Liver (tissue), 9 donors: ENCODE data around the gene SREBF1. TPM values are rescaled to one million over a fixed set of nuclear protein-coding genes. Genes with fewer than 3 reads are reported as not detected.

ENCODE experiments used
- DNase-seq: peaks from one replicate; pipeline ENCODE4 v3.0.0-alpha.2; 2017; ENCODE audit warnings: low spot score
- H3K27ac ChIP-seq, 2 donors: one replicate each; pipeline ENCODE4 v1.7.0; 2013; ENCODE audit warnings: inconsistent platforms in 2 of 2, low read length in 2 of 2, control low read depth in 1 of 2, low read depth in 1 of 2, mild to moderate bottlenecking in 1 of 2
- H3K27me3 ChIP-seq, 4 donors: one replicate each; pipeline versions ENCODE4 v1.6.1 to v1.7.0; 2013; ENCODE audit warnings: low read length in 3 of 4, inconsistent platforms in 1 of 4, mild to moderate bottlenecking in 1 of 4, moderate library complexity in 1 of 4; ENCODE audit not compliant: control insufficient read depth in 4 of 4, insufficient read depth in 4 of 4
- H3K36me3 ChIP-seq, 4 donors: one replicate each; pipeline versions ENCODE4 v1.6.1 to v1.7.0; 2013; ENCODE audit warnings: low read length in 3 of 4, mild to moderate bottlenecking in 3 of 4, low read depth in 1 of 4, moderate library complexity in 1 of 4; ENCODE audit not compliant: control insufficient read depth in 4 of 4, insufficient read depth in 3 of 4
- H3K4me1 ChIP-seq, 4 donors: one replicate each; pipeline versions ENCODE4 v1.6.1 to v1.7.0; 2013; ENCODE audit warnings: low read length in 3 of 4, mild to moderate bottlenecking in 3 of 4, moderate library complexity in 1 of 4; ENCODE audit not compliant: control insufficient read depth in 4 of 4, insufficient read depth in 4 of 4
- H3K4me3 ChIP-seq, 3 donors: one replicate each; pipeline versions ENCODE4 v1.6.1 to v1.7.0; 2013; ENCODE audit warnings: low read length in 3 of 3, control low read depth in 1 of 3, low read depth in 1 of 3, mild to moderate bottlenecking in 1 of 3
- H3K9ac ChIP-seq, 2 donors: one replicate each; pipeline ENCODE4 v1.7.0; 2013; ENCODE audit warnings: low read length in 2 of 2, mild to moderate bottlenecking in 2 of 2, moderate library complexity in 2 of 2, control low read depth in 1 of 2, low read depth in 1 of 2
- H3K9me3 ChIP-seq, 4 donors: one replicate each; pipeline versions ENCODE4 v1.6.1 to v1.7.0; 2013; ENCODE audit warnings: low read length in 3 of 4; ENCODE audit not compliant: control insufficient read depth in 4 of 4
- ATF3 ChIP-seq: IDR thresholded peaks from 2 replicates; pipeline ENCODE4 v1.6.1; 2016; ENCODE audit warnings: antibody characterized with exemption
- CTCF ChIP-seq: fragments of 150-350 bp; IDR thresholded peaks from 2 replicates; pipeline ENCODE4 v1.5.1; 2017; ENCODE audit warnings: improper control_type of control experiment, low read depth, low read length; ENCODE audit not compliant: missing input control
- FOXA1 ChIP-seq: IDR thresholded peaks from 2 replicates; pipeline ENCODE4 v1.6.1; 2016; ENCODE audit warnings: antibody characterized with exemption
- GABPA ChIP-seq, 2 donors: IDR thresholded peaks in 1 of 2; conservative IDR thresholded peaks in 1 of 2; 2 replicates each; pipeline ENCODE4 v1.6.1; 2016; ENCODE audit warnings: antibody characterized with exemption in 2 of 2, mild to moderate bottlenecking in 1 of 2, moderate library complexity in 1 of 2
- HNF4A ChIP-seq, 2 donors: conservative IDR thresholded peaks; 2 replicates each; pipeline ENCODE4 v1.6.1; 2016; ENCODE audit warnings: antibody characterized with exemption in 2 of 2, mild to moderate bottlenecking in 2 of 2
- HNF4G ChIP-seq: IDR thresholded peaks from 2 replicates; pipeline ENCODE4 v1.6.1; 2016; ENCODE audit warnings: antibody characterized with exemption
- JUND ChIP-seq, 2 donors: IDR thresholded peaks; 2 replicates each; pipeline ENCODE4 v1.6.1; 2016; ENCODE audit warnings: antibody characterized with exemption in 2 of 2
- MAX ChIP-seq: IDR thresholded peaks from 2 replicates; pipeline ENCODE4 v1.6.1; 2016; ENCODE audit warnings: antibody characterized with exemption
- RAD21 ChIP-seq, 2 donors: IDR thresholded peaks; 2 replicates each; pipeline ENCODE4 v1.6.1; 2016; ENCODE audit warnings: antibody characterized with exemption in 2 of 2, mild to moderate bottlenecking in 2 of 2
- REST ChIP-seq: IDR thresholded peaks from 2 replicates; pipeline ENCODE4 v1.6.1; 2016; ENCODE audit warnings: antibody characterized with exemption, mild to moderate bottlenecking
- SP1 ChIP-seq: IDR thresholded peaks from 2 replicates; pipeline ENCODE4 v1.6.1; 2018; ENCODE audit warnings: antibody characterized with exemption, mild to moderate bottlenecking
- YY1 ChIP-seq: IDR thresholded peaks from 2 replicates; pipeline ENCODE4 v1.6.1; 2016; ENCODE audit warnings: antibody characterized with exemption, mild to moderate bottlenecking
- ZBTB33 ChIP-seq: IDR thresholded peaks from 2 replicates; pipeline ENCODE4 v1.6.1; 2016; ENCODE audit warnings: antibody characterized with exemption
- WGBS: extraction: QIAGEN DNeasy Blood & Tissue Kit; methylation state at CpG from one replicate; pipeline ENCODE4 v1.1.7; 2013; 5-methylcytosine and 5-hydroxymethylcytosine counted together
- polyA plus RNA-seq, 2 donors: library from polyadenylated mRNA; stranded (reverse) in 1 of 2; unstranded in 1 of 2; fragments of 200-250 nt in 1 of 2; fragments of >200 nt in 1 of 2; fragmentation: Nextera tagmentation in 1 of 2; extraction: Ambion mirVana in 1 of 2; gene quantifications; one replicate each; pipeline versions ENCODE4 v1.2.1 to v1.2.3, GENCODE V29; 2013 to 2015
- total RNA-seq, 2 donors: library from RNA; depleted of rRNA; stranded (reverse); fragments of >200 nt; gene quantifications; one replicate each; pipeline ENCODE4 v1.2.3, GENCODE V29; 2014
- donor health status: healthy.
- donor health status: healthy.
- donor health status: healthy.
- donor health status: healthy.
- donor health status: healthy.

The SREBF1 gene
- total and polyA plus RNA-seq, 4 donors = 66.8 to 133 (median 101) TPM

GRCh38 chr17:17853811-17854447 is 17.1 kb upstream of the SREBF1 start:
- Histone ChIP-seq H3K27ac (no peak overlapping the region), H3K9me3 (no peaks in the 10 kb centered on the region), H3K9ac (no peak overlapping the region), H3K4me1 (peaks cover 5 to 18% (median 10%) of the 10 kb centered on the region in 4 donors), H3K36me3 (no peaks in the 10 kb centered on the region), H3K27me3 (no peaks in the 10 kb centered on the region), H3K4me3 (no peak overlapping the region)
- no peak for DNase-seq
- 92% methylated on average over 8 of the region's 8 CpGs for WGBS
- TF ChIP-seq YY1 (no peak), HNF4G (no peak), FOXA1 (no peak), ZBTB33 (no peak)

- H3K27ac ChIP-seq = no peak overlapping the region
- no peaks in the 10 kb centered on the region for H3K27me3 ChIP-seq
- no peaks in the 10 kb centered on the region for H3K36me3 ChIP-seq
- no peak for DNase-seq
- no peak overlapping the region for H3K9ac ChIP-seq
- no peaks in the 10 kb centered on the region for H3K9me3 ChIP-seq
- H3K4me3 ChIP-seq = no peak overlapping the region
- TF ChIP-seq JUND (IDR thresholded peaks at IDR 0.05) (no peak), ATF3 (no peak), SP1 (no peak), YY1 (no peak)
- WGBS = 95% methylated on average over 3 of the region's 3 CpGs
- H3K4me1 ChIP-seq = peaks cover 5 to 18% (median 13%) of the 10 kb centered on the region in 4 donors
These were observed 16.1 kb upstream of the SREBF1 start for GRCh38 chr17:17852930-17853329.

- WGBS = 91% methylated on average over 21 of the region's 21 CpGs
- no peak overlapping the region for H3K27ac ChIP-seq
- H3K4me1 ChIP-seq = peaks cover 5 to 17% (median 13%) of the 10 kb centered on the region in 4 donors
- H3K36me3 ChIP-seq = no peaks in the 10 kb centered on the region
- no peaks in the 10 kb centered on the region for H3K9me3 ChIP-seq
- DNase-seq = no peak
- H3K4me3 ChIP-seq = no peak overlapping the region
- H3K27me3 ChIP-seq = no peaks in the 10 kb centered on the region
- H3K9ac ChIP-seq = no peak overlapping the region
- no peak for TF ChIP-seq ZBTB33
- no peak for TF ChIP-seq JUND (IDR thresholded peaks at IDR 0.05)
- TF ChIP-seq ATF3 = no peak
- no peak for TF ChIP-seq REST
- TF ChIP-seq MAX = no peak
- TF ChIP-seq RAD21 (IDR thresholded peaks at IDR 0.05) = no peak
- TF ChIP-seq HNF4A (conservative IDR thresholded peaks at IDR 0.05) = no peak
- TF ChIP-seq GABPA (IDR thresholded peaks at IDR 0.05 in 1 of 2, conservative IDR thresholded peaks at IDR 0.05 in 1 of 2) = no peak
- no peak for TF ChIP-seq SP1
- TF ChIP-seq FOXA1 = no peak
- no peak for TF ChIP-seq CTCF
- TF ChIP-seq HNF4G = no peak
These were observed 14.6 kb upstream of the SREBF1 start for GRCh38 chr17:17851103-17852002.
